MM.1S (cell line): ENCODE measurements around the gene NPTX1.

Source experiments
- DNase-seq: peaks from one replicate; pipeline ENCODE4 v3.0.0-alpha.2; 2015
- H2AFZ ChIP-seq: fragments of 300-600 bp; sonication (generic); 2 replicates; pipeline ENCODE4 v1.6.0; 2016; ENCODE audit warnings: antibody characterized with exemption, low read length
- H3F3A ChIP-seq: fragments of 300-600 bp; sonication (generic); 2 replicates; pipeline ENCODE4 v1.6.1; 2016; ENCODE audit warnings: mild to moderate bottlenecking, antibody characterized with exemption, low read length, moderate library complexity, mixed read lengths; ENCODE audit not compliant: insufficient read depth
- H3K27ac ChIP-seq: fragments of 300-600 bp; sonication (generic); 2 replicates; pipeline ENCODE4 v1.5.1; 2016; ENCODE audit warnings: mild to moderate bottlenecking, low read length
- H3K27me3 ChIP-seq: fragments of 300-600 bp; sonication (generic); replicated peaks from 2 replicates; pipeline ENCODE4 v1.6.0; 2016; ENCODE audit warnings: low read length; ENCODE audit not compliant: insufficient read depth
- H3K36me3 ChIP-seq: fragments of 300-600 bp; sonication (generic); replicated peaks from 2 replicates; pipeline ENCODE4 v1.6.1; 2016; ENCODE audit warnings: mild to moderate bottlenecking, low read length, mixed read lengths; ENCODE audit not compliant: insufficient read depth
- H3K4me1 ChIP-seq: fragments of 300-600 bp; sonication (generic); 2 replicates; pipeline ENCODE4 v1.6.1; 2016; ENCODE audit warnings: low read length, mixed read lengths
- H3K4me2 ChIP-seq: fragments of 300-600 bp; sonication (generic); 2 replicates; pipeline ENCODE4 v1.6.0; 2016; ENCODE audit warnings: low read depth, low read length
- H3K4me3 ChIP-seq: fragments of 300-600 bp; sonication (generic); 2 replicates; pipeline ENCODE4 v1.5.1; 2016; ENCODE audit warnings: low read length, mixed read lengths
- H3K79me2 ChIP-seq: fragments of 300-600 bp; sonication (generic); 2 replicates; pipeline ENCODE4 v1.6.1; 2016; ENCODE audit warnings: mixed run types, low read length, mixed read lengths
- H3K9ac ChIP-seq: fragments of 300-600 bp; sonication (generic); 2 replicates; pipeline ENCODE4 v1.6.1; 2016; ENCODE audit warnings: low read length, mixed read lengths
- H3K9me2 ChIP-seq: fragments of 300-600 bp; sonication (generic); replicated peaks from 2 replicates; pipeline ENCODE4 v1.6.1; 2016; ENCODE audit warnings: mild to moderate bottlenecking, low read length, mixed read lengths; ENCODE audit not compliant: insufficient read depth
- H3K9me3 ChIP-seq: fragments of 300-600 bp; sonication (generic); replicated peaks from 2 replicates; pipeline ENCODE4 v1.6.1; 2016; ENCODE audit warnings: mild to moderate bottlenecking, low read length, mixed read lengths; ENCODE audit not compliant: insufficient read depth
- H4K20me1 ChIP-seq: fragments of 300-600 bp; sonication (generic); 2 replicates; pipeline ENCODE4 v1.6.1; 2016; ENCODE audit warnings: mild to moderate bottlenecking, low read length, moderate library complexity, mixed read lengths; ENCODE audit not compliant: insufficient read depth
- CTCF ChIP-seq: fragments of 300-600 bp; sonication (generic); IDR thresholded peaks from 2 replicates; pipeline ENCODE4 v1.5.1; 2016; ENCODE audit warnings: antibody characterized with exemption, low read length, mixed read lengths
- EZH2 ChIP-seq: fragments of 300-600 bp; sonication (generic); optimal IDR thresholded peaks from 2 replicates; pipeline ENCODE3; 2017; ENCODE audit warnings: low read depth, mild to moderate bottlenecking, antibody characterized with exemption, low read length, mixed read lengths
- EZH2phosphoT487 ChIP-seq: fragments of 300-600 bp; sonication (generic); IDR thresholded peaks from 2 replicates; pipeline ENCODE4 v1.6.1; 2018; ENCODE audit warnings: antibody characterized with exemption, low read length

Gene NPTX1

GRCh38 chr17:80470603-80471002 lies 5.8 kb downstream of the NPTX1 start:
- no peak for DNase-seq
- Histone ChIP-seq H3K4me2 (no peak overlapping the region), H3K4me3 (no peak overlapping the region), H4K20me1 (no peaks in the 10 kb centered on the region), H3K9ac (no peak overlapping the region), H3K79me2 (no peaks in the 10 kb centered on the region), H3F3A (no peaks in the 10 kb centered on the region), H3K27me3 (peaks cover 100% of the 10 kb centered on the region), H3K27ac (no peak overlapping the region), H2AFZ (no peak overlapping the region), H3K4me1 (no peaks in the 10 kb centered on the region), H3K9me3 (no peaks in the 10 kb centered on the region), H3K9me2 (no peaks in the 10 kb centered on the region), H3K36me3 (no peaks in the 10 kb centered on the region)
- TF ChIP-seq EZH2 (no peak), CTCF (no peak), EZH2phosphoT487 (no peak)

- Histone ChIP-seq H3K9me3 (no peaks in the 10 kb centered on the region), H3K9me2 (no peaks in the 10 kb centered on the region), H3K79me2 (no peaks in the 10 kb centered on the region), H3K4me2 (no peak overlapping the region), H3K27me3 (peaks cover 100% of the 10 kb centered on the region), H3K4me3 (no peak overlapping the region), H3K27ac (no peak overlapping the region), H4K20me1 (no peaks in the 10 kb centered on the region), H3K9ac (no peak overlapping the region), H3F3A (no peaks in the 10 kb centered on the region), H2AFZ (no peak overlapping the region), H3K36me3 (no peaks in the 10 kb centered on the region), H3K4me1 (no peaks in the 10 kb centered on the region)
- TF ChIP-seq EZH2phosphoT487 (no peak), CTCF (no peak), EZH2 (no peak)
- DNase-seq: no peak
Measured at GRCh38 chr17:80469667-80470066, 6.7 kb downstream of the NPTX1 start.

- H3K9me2 ChIP-seq: no peaks in the 10 kb centered on the region
- peaks cover 100% of the 10 kb centered on the region for H3K27me3 ChIP-seq
Measured at GRCh38 chr17:80468781-80469493, 7.5 kb downstream of the NPTX1 start.

GRCh38 chr17:80468242-80468641 lies 8.2 kb downstream of the NPTX1 start:
- peaks cover 100% of the 10 kb centered on the region for H3K27me3 ChIP-seq
- no peak for DNase-seq
- no peak for TF ChIP-seq EZH2
- no peak for TF ChIP-seq EZH2phosphoT487
- no peak for TF ChIP-seq CTCF

More at GRCh38 chr17:80468781-80469493, 7.5 kb downstream of the NPTX1 start:
- TF ChIP-seq EZH2 (peak; percentile 71), EZH2phosphoT487 (no peak)
- Histone ChIP-seq H3K27ac (no peak overlapping the region), H3K79me2 (no peaks in the 10 kb centered on the region), H3K9me3 (no peaks in the 10 kb centered on the region), H3K4me1 (no peaks in the 10 kb centered on the region), H3K4me2 (no peak overlapping the region), H2AFZ (no peak overlapping the region), H3K36me3 (no peaks in the 10 kb centered on the region), H4K20me1 (no peaks in the 10 kb centered on the region), H3K4me3 (no peak overlapping the region), H3F3A (no peaks in the 10 kb centered on the region), H3K9ac (no peak overlapping the region)
- no peak for DNase-seq

More at GRCh38 chr17:80468242-80468641, 8.2 kb downstream of the NPTX1 start:
- Histone ChIP-seq H3K9ac (no peak overlapping the region), H3K4me3 (no peak overlapping the region), H3F3A (no peaks in the 10 kb centered on the region), H2AFZ (no peak overlapping the region), H3K4me1 (no peaks in the 10 kb centered on the region), H3K4me2 (no peak overlapping the region), H3K27ac (no peak overlapping the region), H3K36me3 (no peaks in the 10 kb centered on the region), H4K20me1 (no peaks in the 10 kb centered on the region), H3K9me3 (no peaks in the 10 kb centered on the region), H3K9me2 (no peaks in the 10 kb centered on the region), H3K79me2 (no peaks in the 10 kb centered on the region)
